DMS53 (cell line): ENCODE data around the gene CLDN25.

Experiments
- DNase-seq: peaks from one replicate; lab custom pipeline; 2025; lab: John Stamatoyannopoulos, UW

Gene CLDN25

DNA sequence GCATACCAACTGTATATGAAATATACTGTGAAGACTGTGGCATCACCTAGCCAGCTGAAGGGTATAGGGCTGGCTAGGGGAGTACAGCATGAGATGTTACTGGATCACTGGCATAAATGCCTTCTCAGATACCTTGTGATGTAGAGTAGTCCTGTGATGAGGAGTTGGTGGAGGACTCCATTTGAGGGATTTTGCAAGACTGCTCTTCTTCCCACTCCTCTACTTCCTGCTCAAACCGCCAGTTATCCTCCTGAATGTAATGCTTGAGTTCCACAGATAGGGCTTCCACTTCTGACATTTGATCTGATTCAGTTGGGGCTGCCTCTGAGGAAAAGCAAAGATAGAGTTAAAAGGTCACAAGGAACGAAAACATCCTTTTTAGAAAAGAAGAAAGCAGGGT, 29.3 kb downstream of the CLDN25 start:
- no peak for DNase-seq

DNA sequence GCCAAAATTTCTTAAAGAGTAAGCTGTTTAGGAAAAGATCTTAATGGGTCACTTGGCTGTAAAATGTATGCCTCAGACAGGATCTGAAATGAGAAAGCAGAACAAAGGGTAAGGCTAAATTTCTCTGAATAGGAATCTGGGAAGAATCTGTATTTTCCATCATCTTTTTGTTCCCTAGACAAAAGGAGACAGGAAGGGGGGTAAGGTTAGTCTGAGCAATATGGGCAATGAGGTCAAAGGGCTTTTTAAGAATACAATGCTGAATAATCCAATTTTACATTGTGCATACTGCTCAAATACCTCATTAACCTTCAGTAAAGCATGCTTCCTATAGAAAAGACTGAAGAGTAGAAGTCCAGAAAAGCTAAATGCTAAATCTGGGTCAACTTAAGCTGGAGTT, 34.6 kb downstream of the CLDN25 start:
- no peak for DNase-seq

DNA sequence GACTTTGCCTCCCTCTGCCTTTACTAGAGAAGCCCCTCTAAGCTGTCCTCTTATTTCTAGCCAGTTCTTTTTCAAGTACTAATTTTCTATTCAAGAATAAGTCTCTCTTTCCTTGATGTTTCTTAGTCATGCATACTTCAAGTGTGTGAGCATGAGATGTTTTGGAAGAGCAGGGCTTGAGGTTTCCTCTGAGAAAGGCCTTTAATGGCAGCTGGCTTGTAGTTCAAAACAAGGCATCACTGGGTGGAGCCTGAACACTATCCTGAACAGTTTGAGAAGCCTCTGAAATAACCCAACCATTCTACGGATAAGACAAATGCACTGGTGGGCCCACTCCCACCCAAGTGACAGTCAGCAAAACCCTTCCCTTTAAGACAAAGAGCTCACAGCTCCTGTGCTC, 37.6 kb downstream of the CLDN25 start:
- DNase-seq, result no peak

DNA sequence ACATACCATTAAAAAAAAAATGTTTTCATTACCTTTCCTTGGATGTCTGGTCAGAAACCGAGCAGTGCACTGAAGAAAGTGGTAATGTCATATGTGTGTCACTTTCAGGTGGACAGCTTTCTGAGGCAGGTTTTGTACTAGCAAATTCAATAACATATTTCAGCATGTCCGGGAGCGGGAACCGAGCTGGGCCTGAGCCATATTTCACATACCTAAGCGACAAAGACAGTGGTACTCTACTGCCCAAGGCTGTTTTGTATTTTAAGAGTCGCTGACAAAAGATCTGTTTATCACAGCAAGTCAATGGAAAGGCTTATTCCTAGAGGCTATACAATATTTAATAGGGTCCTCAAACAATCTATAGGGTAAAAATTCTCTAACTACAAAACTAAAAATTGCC, 38.0 kb downstream of the CLDN25 start:
- DNase-seq, result no peak

DNA sequence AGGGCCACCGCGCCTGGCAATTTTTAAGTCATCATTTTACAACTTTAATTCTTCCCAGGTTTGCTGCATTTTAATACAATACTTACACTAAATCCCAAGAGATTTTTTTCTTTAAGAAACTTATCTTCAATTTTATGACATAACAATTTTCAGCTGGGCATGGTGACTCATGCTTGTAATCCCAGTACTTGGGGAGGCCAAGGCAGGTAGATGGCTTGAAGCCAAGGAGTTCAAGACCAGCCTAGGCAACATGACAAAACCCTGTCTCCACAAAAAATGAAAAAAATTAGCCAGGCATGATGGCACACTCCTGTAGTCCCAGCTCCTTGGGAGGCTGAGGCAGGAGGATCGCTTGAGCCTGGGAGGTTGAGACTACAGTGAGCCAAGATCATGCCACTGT, 38.8 kb downstream of the CLDN25 start:
- peak; percentile 5 for DNase-seq

DNA sequence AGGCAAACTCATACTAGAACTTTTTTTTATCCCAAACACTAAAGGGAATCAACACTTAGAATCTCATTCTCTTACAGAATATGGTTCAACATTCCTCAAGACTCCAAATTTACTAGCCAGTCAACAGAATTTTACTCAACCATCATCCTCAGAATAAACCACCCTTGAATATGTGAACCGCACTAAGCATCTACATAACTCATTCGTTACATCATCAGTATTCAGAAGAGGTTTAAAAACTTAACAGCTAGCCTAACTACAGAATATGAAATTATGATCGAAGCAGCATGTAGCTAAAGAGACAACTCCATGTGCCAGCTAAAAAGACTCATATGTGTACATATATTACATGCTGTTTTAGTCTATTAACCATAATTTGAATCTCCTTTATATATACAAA, 47.9 kb downstream of the CLDN25 start:
- DNase-seq, result no peak

DNA sequence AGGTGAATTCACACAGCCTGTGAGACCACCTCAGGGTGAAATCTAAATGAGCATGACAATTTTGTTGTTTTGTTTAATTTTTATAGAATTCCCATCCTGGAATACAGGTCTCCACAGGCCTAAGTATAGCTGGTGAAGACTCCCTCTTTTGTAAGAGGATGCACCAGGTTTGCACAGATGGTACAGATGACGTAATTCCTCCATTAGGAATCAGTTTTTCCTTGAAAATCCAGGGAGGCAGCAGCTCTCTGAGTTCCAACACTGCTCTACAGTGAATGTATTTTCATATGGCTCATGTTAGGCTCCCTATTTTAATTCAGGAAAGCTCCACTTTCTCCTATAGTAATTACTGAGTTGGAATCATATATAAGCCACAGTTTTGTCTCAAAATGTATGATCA, 48.6 kb downstream of the CLDN25 start:
- no peak for DNase-seq

DNA sequence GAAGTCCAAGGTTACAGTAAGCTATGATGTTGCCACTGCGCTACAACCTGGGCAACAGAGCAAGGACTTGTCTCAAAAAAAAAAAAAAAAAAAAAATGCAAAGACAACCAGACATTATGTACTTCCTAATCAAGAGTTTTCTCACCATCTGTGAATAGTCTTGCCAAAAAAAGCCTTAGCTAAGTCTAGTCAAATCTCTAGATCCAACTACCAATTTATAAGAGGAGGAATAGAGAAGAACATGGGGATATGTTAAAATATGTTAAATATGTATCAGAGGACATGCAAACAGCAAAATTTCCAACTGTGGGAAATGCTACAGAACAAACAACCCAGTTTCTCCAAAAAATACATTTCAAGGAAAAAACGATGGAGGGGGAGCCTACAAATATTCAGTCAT, 50.2 kb downstream of the CLDN25 start:
- no peak for DNase-seq
